NT2/D1 (cell line): ENCODE results near the gene MAP2K5.

Experiments
- SUZ12 ChIP-seq: IDR thresholded peaks from 2 replicates; pipeline ENCODE4 v1.6.1; 2011; ENCODE audit not compliant: insufficient read length, insufficient read depth; ENCODE audit errors: extremely low read depth
- YY1 ChIP-seq: IDR thresholded peaks from 2 replicates; pipeline ENCODE4 v1.6.1; 2011; ENCODE audit not compliant: insufficient read length, insufficient read depth
- ZNF274 ChIP-seq: IDR thresholded peaks from 2 replicates; pipeline ENCODE4 v1.6.1; 2011; ENCODE audit warnings: mild to moderate bottlenecking, low read depth, low read length

DNA sequence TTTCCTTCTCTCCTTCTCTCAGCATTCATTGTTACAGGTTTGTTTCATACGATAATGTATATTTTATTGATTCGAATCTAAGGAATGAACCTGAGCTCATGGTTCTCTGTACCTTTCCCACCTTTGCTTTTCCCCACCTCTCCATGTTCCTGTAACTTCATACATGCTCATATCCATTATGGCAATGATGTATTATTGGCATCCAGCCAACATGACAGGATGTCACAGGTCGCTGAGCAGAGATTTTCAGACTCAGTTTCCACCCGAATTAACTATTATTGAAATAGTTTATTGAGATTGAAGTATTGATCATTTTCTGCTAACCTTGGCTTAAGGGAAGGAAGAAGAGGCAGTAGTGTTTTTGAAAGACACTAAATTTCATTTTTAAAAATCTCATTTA is 64.8 kb downstream of the MAP2K5 start:
- TF ChIP-seq SUZ12: no peak
- TF ChIP-seq ZNF274: no peak
- TF ChIP-seq YY1: no peak
